Panc1 (cell line): ENCODE data around the gene PSORS1C1. TPM values are rescaled to one million over a fixed set of nuclear protein-coding genes. Genes with fewer than 3 reads are reported as not detected.

Source experiments
- ATAC-seq: fragments of 200-7000 bp; cut with Tn5 transposase; 2 replicates; pipeline ENCODE4 v1.9.1; 2020; ENCODE audit warnings: mild to moderate bottlenecking, moderate library complexity
- BruUV-seq: library from RNA; stranded (reverse); fragments of 400-500 nt; replicated peaks from 2 replicates; lab custom pipeline; 2021; lab: Mats Ljungman, UMichigan
- CTCF ChIA-PET: fragments of 300-600 bp; sonication (Branson Sonifier 250); formaldehyde crosslinking; loops from one replicate; lab custom pipeline; 2022; ENCODE audit warnings: antibody characterized with exemption; lab: Charles Lee
- POLR2A ChIA-PET: fragments of 300-600 bp; sonication (Branson Sonifier 250); formaldehyde crosslinking; loops from one replicate; lab custom pipeline; 2022; ENCODE audit warnings: antibody characterized with exemption; lab: Charles Lee
- DNase-seq: peaks from one replicate; pipeline ENCODE4 v3.0.0-alpha.2; 2010; ENCODE audit warnings: low read depth, low spot score
- H3K27ac ChIP-seq: 2 replicates; pipeline ENCODE4 v1.5.1; 2011; ENCODE audit warnings: mild to moderate bottlenecking, low read length, inconsistent platforms
- H3K27me3 ChIP-seq: fragments of 200-500 bp; sonication (Bioruptor generic); 2 replicates; pipeline ENCODE4 v1.6.0; 2014; ENCODE audit warnings: low read length, inconsistent platforms; ENCODE audit not compliant: control insufficient read depth, insufficient read depth
- H3K36me3 ChIP-seq: fragments of 200-500 bp; sonication (Bioruptor generic); 2 replicates; pipeline ENCODE4 v1.5.1; 2014; ENCODE audit warnings: inconsistent platforms, mild to moderate bottlenecking, low read length, moderate library complexity; ENCODE audit not compliant: control insufficient read depth, insufficient read depth
- H3K4me1 ChIP-seq: 2 replicates; pipeline ENCODE4 v1.5.1; 2011; ENCODE audit warnings: inconsistent platforms, mild to moderate bottlenecking, low read length, moderate library complexity; ENCODE audit not compliant: control insufficient read depth, insufficient read depth
- H3K4me3 ChIP-seq, 2 experiments: 2 replicates each; pipeline ENCODE4 v1.5.1; 2011 to 2012; ENCODE audit warnings: low read depth in 2 of 2, low read length in 2 of 2, mild to moderate bottlenecking in 2 of 2, inconsistent platforms in 1 of 2, moderate library complexity in 1 of 2
- H3K9me3 ChIP-seq: fragments of 200-500 bp; sonication (Bioruptor generic); 2 replicates; pipeline ENCODE4 v1.5.1; 2014; ENCODE audit warnings: low read depth, mild to moderate bottlenecking, inconsistent platforms, low read length, moderate library complexity; ENCODE audit not compliant: control insufficient read depth, insufficient read depth
- CTCF ChIP-seq: fragments of 450-650 bp; IDR thresholded peaks from 2 replicates; pipeline ENCODE4 v1.5.1; 2017; ENCODE audit warnings: mild to moderate bottlenecking
- POLR2AphosphoS5 ChIP-seq: IDR thresholded peaks from 2 replicates; pipeline ENCODE4 v1.6.1; 2012; ENCODE audit warnings: mild to moderate bottlenecking, low read depth, low read length, moderate library complexity
- REST ChIP-seq, 2 experiments: IDR thresholded peaks; 2 replicates each; pipeline ENCODE4 v1.6.1; 2011 to 2012; ENCODE audit warnings: low read depth in 2 of 2, control low read depth in 1 of 2, low read length in 1 of 2, mild to moderate bottlenecking in 1 of 2, moderate library complexity in 1 of 2; ENCODE audit not compliant: insufficient read depth in 1 of 2
- SIN3A ChIP-seq: IDR thresholded peaks from 2 replicates; pipeline ENCODE4 v1.6.1; 2012; ENCODE audit warnings: low read depth, mild to moderate bottlenecking, low read length, moderate library complexity, borderline replicate concordance; ENCODE audit not compliant: insufficient read depth
- TCF7L2 ChIP-seq: IDR thresholded peaks from 2 replicates; pipeline ENCODE4 v1.6.1; 2011; ENCODE audit warnings: mild to moderate bottlenecking, low read depth, low read length, inconsistent platforms
- in situ Hi-C: cut with HindIII; loops from 2 replicates; pipeline ENCODE4 v1.10.0; 2016; ENCODE audit warnings: low sequenced_read_pairs, low pct_unique_long_range_greater_than_20kb
- intact Hi-C: fragments of 100-400 bp; cut with micrococcal nuclease; formaldehyde crosslinking; loops from one replicate; pipeline ENCODE4 v1.10.0; 2022; ENCODE audit not compliant: unreplicated experiment
- total RNA-seq: library from RNA; stranded (reverse); gene quantifications from one replicate; pipeline ENCODE4 v1.2.1, GENCODE V29; 2021; ENCODE audit not compliant: unreplicated experiment

The PSORS1C1 gene
- total RNA-seq, 1 experiment from 2014 or later, result 2.9 TPM

GRCh38 chr6:31121131-31121790, 6.7 kb downstream of the PSORS1C1 start:
- Histone ChIP-seq H3K36me3 (no peaks in the 10 kb centered on the region), H3K9me3 (no peaks in the 10 kb centered on the region), H3K4me3 (no peak overlapping the region), H3K27ac (no peak overlapping the region), H3K27me3 (no peaks in the 10 kb centered on the region), H3K4me1 (peaks cover 19% of the 10 kb centered on the region)
- CTCF ChIA-PET, result interaction anchor here (0.5 kb wide), 1 partner anchor 207 kb away, joined by 3 read pairs; no protein-coding TSS in a partner anchor
- ATAC-seq, result no peak
- TF ChIP-seq REST (IDR thresholded peaks at IDR 0.05; ENCODE audit: insufficient read depth in 1 of 2, low read depth in 2 of 2, low read length in 1 of 2), result no peak
- no peak for TF ChIP-seq POLR2AphosphoS5
- no peak for TF ChIP-seq CTCF
- TF ChIP-seq TCF7L2, result no peak
- no peak for TF ChIP-seq SIN3A
- in situ Hi-C loops (no loop called here), intact Hi-C loops (no loop called here)
- BruUV-seq, result no TSS peak
- DNase-seq, result no peak
- POLR2A ChIA-PET, result no interaction called here

DNA sequence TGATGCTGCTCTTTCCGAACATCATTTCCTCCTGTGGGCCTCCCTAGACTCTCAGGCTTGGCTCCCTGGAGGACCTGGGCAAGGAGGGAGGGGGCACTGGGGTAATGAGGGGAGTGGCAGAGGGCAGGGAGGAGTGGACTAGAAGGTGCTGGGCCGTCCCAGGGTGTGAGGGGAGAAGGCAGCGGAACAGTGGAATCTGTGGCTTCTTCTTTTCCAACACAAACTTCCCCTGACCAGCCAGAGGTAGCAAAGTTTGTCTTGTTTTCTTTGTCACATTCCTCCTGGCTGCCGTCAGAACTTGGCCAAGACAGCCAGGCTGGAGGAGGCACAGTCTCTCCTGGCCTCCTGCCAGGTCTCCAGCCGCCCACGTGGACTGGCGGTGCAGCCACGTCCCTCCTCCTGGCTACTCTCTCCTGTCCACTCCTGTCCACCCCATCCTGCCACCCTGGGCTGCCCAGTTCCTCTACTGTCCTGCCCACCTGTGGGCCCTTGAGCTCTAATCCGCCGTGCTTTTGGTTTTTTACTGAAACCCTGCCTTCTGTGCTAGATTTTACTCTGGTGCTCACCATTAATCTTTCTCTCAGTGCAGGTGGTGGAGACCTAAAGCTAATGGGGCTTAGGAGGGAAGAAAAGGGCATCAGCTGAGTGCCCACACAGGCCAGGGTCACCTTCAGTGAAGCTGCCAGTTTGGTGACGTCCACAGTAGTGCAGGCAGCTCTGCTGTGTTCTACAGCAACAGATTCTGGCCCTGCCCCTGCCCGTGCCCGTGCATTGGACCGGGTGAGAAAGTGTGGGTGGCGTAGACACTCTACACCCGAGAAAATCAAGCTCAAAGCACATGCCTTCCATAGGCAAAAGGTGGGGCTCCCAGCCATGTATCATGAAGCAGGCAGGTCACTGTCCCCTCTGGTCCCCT, 8.4 kb downstream of the PSORS1C1 start:
- ChIA-PET CTCF (no interaction called here), POLR2A (no interaction called here)
- ATAC-seq, result peak; percentile 80
- DNase-seq, result no peak
- no peaks in the 10 kb centered on the region for H3K36me3 ChIP-seq
- H3K4me3 ChIP-seq, result 0 out of 4 replicates have a peak overlapping the region, but pooled peaks of 1 of the 2 experiments have one; percentile 0
- TF ChIP-seq POLR2AphosphoS5, result peak; percentile 52; the same call in 1 of the 2 replicates
- TF ChIP-seq CTCF, result no peak
- no peak for TF ChIP-seq SIN3A
- peaks cover 20% of the 10 kb centered on the region for H3K4me1 ChIP-seq
- H3K27ac ChIP-seq, result peak overlapping the region; percentile 62; the same call in 1 of the 2 replicates
- intact Hi-C loops (no loop called here), in situ Hi-C loops (no loop called here)
- BruUV-seq, result no TSS peak
- no peaks in the 10 kb centered on the region for H3K9me3 ChIP-seq
- no peaks in the 10 kb centered on the region for H3K27me3 ChIP-seq
